GM23248 (cell line): ENCODE measurements around the gene CASP4. TPM values are rescaled to one million over a fixed set of nuclear protein-coding genes. Genes with fewer than 3 reads are reported as not detected.

ENCODE experiments used
- DNase-seq: peaks from one replicate; pipeline ENCODE4 v3.0.0-alpha.2; 2015
- H2AFZ ChIP-seq: fragments of 200-600 bp; sonication (generic); 2 replicates; pipeline ENCODE4 v1.6.1; 2016; ENCODE audit warnings: antibody characterized with exemption
- H3F3A ChIP-seq: fragments of 200-600 bp; sonication (generic); 2 replicates; pipeline ENCODE4 v1.6.1; 2016; ENCODE audit warnings: mild to moderate bottlenecking, antibody characterized with exemption, mixed run types; ENCODE audit not compliant: insufficient read depth
- H3K27ac ChIP-seq: fragments of 200-600 bp; sonication (generic); 2 replicates; pipeline ENCODE4 v1.5.1; 2016; ENCODE audit warnings: mild to moderate bottlenecking
- H3K27me3 ChIP-seq: fragments of 200-600 bp; sonication (generic); replicated peaks from 2 replicates; pipeline ENCODE4 v1.6.1; 2016; ENCODE audit warnings: mild to moderate bottlenecking; ENCODE audit not compliant: insufficient read depth
- H3K36me3 ChIP-seq: fragments of 200-600 bp; sonication (generic); 2 replicates; pipeline ENCODE4 v1.6.1; 2016; ENCODE audit warnings: low read depth, mild to moderate bottlenecking
- H3K4me1 ChIP-seq: fragments of 200-600 bp; sonication (generic); 2 replicates; pipeline ENCODE4 v1.6.1; 2016; ENCODE audit warnings: mild to moderate bottlenecking; ENCODE audit not compliant: insufficient read depth
- H3K4me2 ChIP-seq: fragments of 200-600 bp; sonication (generic); one replicate; pipeline ENCODE4 v1.6.1; 2016; ENCODE audit warnings: mild to moderate bottlenecking; ENCODE audit not compliant: unreplicated experiment
- H3K4me3 ChIP-seq: fragments of 200-600 bp; sonication (generic); 2 replicates; pipeline ENCODE4 v1.5.1; 2016; ENCODE audit warnings: mild to moderate bottlenecking
- H3K79me2 ChIP-seq: fragments of 200-600 bp; sonication (generic); 2 replicates; pipeline ENCODE4 v1.6.1; 2016; ENCODE audit warnings: mild to moderate bottlenecking; ENCODE audit not compliant: insufficient read depth
- H3K9ac ChIP-seq: fragments of 200-600 bp; sonication (generic); 2 replicates; pipeline ENCODE4 v1.6.1; 2016; ENCODE audit warnings: mild to moderate bottlenecking
- H3K9me2 ChIP-seq: fragments of 200-600 bp; sonication (generic); 2 replicates; pipeline ENCODE4 v1.6.1; 2016; ENCODE audit warnings: mixed run types, mild to moderate bottlenecking, moderate library complexity; ENCODE audit not compliant: insufficient read depth
- H3K9me3 ChIP-seq: fragments of 200-600 bp; sonication (generic); one replicate; pipeline ENCODE4 v1.6.1; 2017; ENCODE audit warnings: low read depth
- H4K20me1 ChIP-seq: fragments of 200-600 bp; sonication (generic); 2 replicates; pipeline ENCODE4 v1.6.0; 2016; ENCODE audit not compliant: insufficient read depth
- EZH2 ChIP-seq: fragments of 200-600 bp; sonication (generic); IDR thresholded peaks from 2 replicates; pipeline ENCODE4 v1.6.1; 2018; ENCODE audit warnings: antibody characterized with exemption, mild to moderate bottlenecking; ENCODE audit not compliant: insufficient read depth, poor library complexity, severe bottlenecking
- EZH2phosphoT487 ChIP-seq: fragments of 200-600 bp; sonication (generic); IDR thresholded peaks from 2 replicates; pipeline ENCODE4 v1.6.1; 2018; ENCODE audit warnings: antibody characterized with exemption, moderate library complexity, mild to moderate bottlenecking, low read depth; ENCODE audit not compliant: insufficient read depth
- whole genome bisulfite sequencing, 2 experiments: methylation state at CpG; one replicate each; pipeline ENCODE4 v1.1.6; 2015 to 2017; ENCODE audit warnings: low lambda C conversion rate in 2 of 2, low coverage in 1 of 2; ENCODE audit errors: missing lambda C conversion rate in 2 of 2; 5-methylcytosine and 5-hydroxymethylcytosine counted together
- in situ Hi-C: fragments of 300-500 bp; cut with MboI; formaldehyde crosslinking; loops from 2 replicates; pipeline ENCODE4 v1.15.0; 2020
- polyA plus RNA-seq: library from polyadenylated mRNA; unstranded; fragments of >200 nt; fragmentation: Nextera tagmentation; extraction: Ambion mirVana; gene quantifications from 2 replicates; pipeline ENCODE4 v1.2.1, GENCODE V29; 2016
- total RNA-seq: library from RNA; depleted of rRNA; stranded (reverse); fragments of >200 nt; shearing (Covaris generic); gene quantifications from 2 replicates; pipeline ENCODE4 v1.2.3, GENCODE V29; 2014; rRNA removed

CASP4 gene
- 111 and 114 TPM in 2 replicates for total RNA-seq
- polyA plus RNA-seq = 72.0 and 76.3 TPM in 2 replicates

DNA sequence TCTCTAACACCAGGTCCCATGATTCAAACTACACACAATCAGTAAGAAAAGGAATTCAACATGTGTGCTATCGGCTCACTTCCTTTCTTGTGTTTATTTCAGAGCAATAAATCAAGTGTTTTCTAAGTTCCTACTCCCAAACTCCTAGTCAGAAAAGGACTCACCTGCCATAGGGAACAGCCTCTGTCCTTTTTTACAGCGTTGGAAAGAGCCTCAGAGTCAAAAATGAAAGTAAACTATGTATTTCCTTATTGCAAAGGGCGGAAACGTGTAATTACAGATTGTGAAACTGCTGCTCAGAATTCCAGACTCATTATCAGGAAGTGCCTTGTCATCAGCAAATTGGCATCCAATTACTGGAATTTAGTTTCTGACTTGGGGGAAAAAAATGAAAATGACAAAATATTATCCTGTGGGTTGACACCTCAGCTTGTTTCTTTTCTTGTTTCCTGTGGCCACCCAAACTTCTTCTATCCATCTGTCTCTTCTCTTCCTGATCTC, at the start of gene CASP4:
Gene CASP4, minus strand, starts transcription at position 220 of the 501 bp plus-strand sequence. Its CDS starts 49 bp downstream, at position 171.
- Histone ChIP-seq H3F3A (peaks cover 10% of the 10 kb centered on the region), H3K36me3 (0 out of 2 replicates have a peak, but pooled peaks cover 5% of the 10 kb centered on the region), H3K27ac (peak within 1 kb of the TSS; percentile 92), H3K79me2 (peaks cover 45% of the 10 kb centered on the region), H4K20me1 (no peaks in the 10 kb centered on the region), H3K4me1 (peaks cover 27% of the 10 kb centered on the region), H3K9me2 (no peaks in the 10 kb centered on the region), H2AFZ (peak within 1 kb of the TSS; percentile 92), H3K4me3 (peak within 1 kb of the TSS; percentile 96), H3K9ac (peak within 1 kb of the TSS; percentile 91), H3K4me2 (peak within 1 kb of the TSS; percentile 97), H3K27me3 (no peaks in the 10 kb centered on the region), H3K9me3 (no peaks in the 10 kb centered on the region)
- TF ChIP-seq EZH2 = no peak
- no peak for TF ChIP-seq EZH2phosphoT487
- in situ Hi-C loops = no loop called here
- DNase-seq = peak; percentile 81
- WGBS, 2 experiments = 0 to 1% methylated on average over 4 of the region's 4 CpGs

DNA sequence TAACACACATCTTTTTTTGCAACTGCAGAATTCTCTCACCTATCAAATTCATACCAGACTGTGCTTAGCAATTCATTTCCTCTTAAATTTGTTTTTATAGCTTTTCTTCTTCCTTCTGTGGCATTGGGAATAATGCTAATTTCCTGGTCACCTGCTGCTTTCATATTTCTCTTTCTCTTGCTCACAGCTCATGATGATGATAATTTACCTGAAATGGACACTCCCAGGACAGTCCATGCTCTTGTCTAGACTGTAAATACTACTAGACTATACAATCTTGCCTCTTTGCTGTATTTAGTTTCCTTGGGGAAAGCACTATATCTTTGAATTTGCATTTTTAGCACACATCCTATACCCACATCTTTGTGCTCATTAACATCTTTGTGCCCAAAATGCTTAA, 39.1 kb upstream of the CASP4 start:
- Histone ChIP-seq H3K36me3 (no peaks in the 10 kb centered on the region), H3K9me3 (no peaks in the 10 kb centered on the region), H3K4me3 (no peak overlapping the region), H3F3A (no peaks in the 10 kb centered on the region), H2AFZ (no peak overlapping the region), H3K79me2 (no peaks in the 10 kb centered on the region), H3K27ac (no peak overlapping the region), H3K9ac (no peak overlapping the region), H3K4me1 (0 out of 2 replicates have a peak, but pooled peaks cover 9% of the 10 kb centered on the region), H3K4me2 (no peak overlapping the region), H3K9me2 (no peaks in the 10 kb centered on the region), H4K20me1 (no peaks in the 10 kb centered on the region), H3K27me3 (no peaks in the 10 kb centered on the region)
- DNase-seq = no peak
- TF ChIP-seq EZH2 (no peak), EZH2phosphoT487 (no peak)
- in situ Hi-C loops = no loop called here

DNA sequence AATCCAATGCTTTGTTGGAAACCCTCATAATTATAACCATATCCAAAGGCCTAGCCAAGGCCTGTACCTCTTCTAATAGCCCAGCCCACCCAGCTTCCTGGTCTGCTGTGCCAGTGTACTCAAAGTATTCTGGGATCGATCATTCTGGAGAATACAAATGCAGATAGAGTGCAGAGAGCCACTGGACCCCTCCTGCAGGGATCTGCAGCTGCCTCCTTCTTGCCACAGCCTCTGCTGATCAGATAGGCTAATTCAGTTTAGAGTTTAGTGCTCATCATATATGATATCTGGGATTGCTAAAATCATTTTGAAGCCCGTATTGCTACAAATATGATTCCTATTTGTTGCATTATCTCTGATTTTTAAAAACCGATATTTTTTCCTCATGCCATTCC, 37.1 kb upstream of the CASP4 start:
- Histone ChIP-seq H3K4me3 (no peak overlapping the region), H2AFZ (no peak overlapping the region), H3F3A (no peaks in the 10 kb centered on the region), H3K79me2 (no peaks in the 10 kb centered on the region), H3K27ac (no peak overlapping the region), H4K20me1 (no peaks in the 10 kb centered on the region), H3K4me1 (0 out of 2 replicates have a peak, but pooled peaks cover 9% of the 10 kb centered on the region), H3K27me3 (no peaks in the 10 kb centered on the region), H3K4me2 (no peak overlapping the region), H3K36me3 (no peaks in the 10 kb centered on the region), H3K9me2 (no peaks in the 10 kb centered on the region), H3K9ac (no peak overlapping the region), H3K9me3 (no peaks in the 10 kb centered on the region)
- WGBS, 2 experiments = 66 to 73% methylated on average over 3 of the region's 3 CpGs
- in situ Hi-C loops = no loop called here
- TF ChIP-seq EZH2 (no peak), EZH2phosphoT487 (no peak)
- no peak for DNase-seq

DNA sequence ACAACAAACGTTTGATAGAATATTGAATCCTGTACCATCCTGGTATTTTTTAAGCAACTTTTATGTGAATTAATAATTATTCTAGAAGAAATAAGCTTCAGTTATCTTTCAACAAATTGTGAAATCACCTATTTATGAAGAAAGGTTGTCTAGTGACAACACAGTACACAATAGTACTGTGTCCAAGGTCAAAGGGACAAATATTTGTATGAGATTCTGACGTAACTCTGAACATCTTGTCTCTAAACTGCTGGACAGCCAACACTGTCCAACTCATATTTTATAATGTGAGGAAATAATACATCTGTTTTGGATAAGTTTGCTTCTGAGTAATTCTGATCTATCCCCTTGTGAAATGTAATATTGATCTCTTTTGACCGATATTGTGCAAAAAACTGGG, 35.6 kb upstream of the CASP4 start:
- H3K36me3 ChIP-seq = no peaks in the 10 kb centered on the region
- in situ Hi-C loops = no loop called here
- no peaks in the 10 kb centered on the region for H3K9me3 ChIP-seq
- H3K9me2 ChIP-seq = no peaks in the 10 kb centered on the region
- no peaks in the 10 kb centered on the region for H3K79me2 ChIP-seq
- WGBS, 2 experiments = 43% methylated on average over 3 of the region's 3 CpGs
- H3K9ac ChIP-seq = no peak overlapping the region
- H3K27ac ChIP-seq = no peak overlapping the region
- no peaks in the 10 kb centered on the region for H3K27me3 ChIP-seq
- no peak overlapping the region for H2AFZ ChIP-seq
- 0 out of 2 replicates have a peak, but pooled peaks cover 9% of the 10 kb centered on the region for H3K4me1 ChIP-seq
- no peak overlapping the region for H3K4me3 ChIP-seq
- no peak overlapping the region for H3K4me2 ChIP-seq
- DNase-seq = peak; percentile 18
- H3F3A ChIP-seq = 0 out of 2 replicates have a peak, but pooled peaks cover 4% of the 10 kb centered on the region
- no peak for TF ChIP-seq EZH2
- TF ChIP-seq EZH2phosphoT487 = no peak
- no peaks in the 10 kb centered on the region for H4K20me1 ChIP-seq

DNA sequence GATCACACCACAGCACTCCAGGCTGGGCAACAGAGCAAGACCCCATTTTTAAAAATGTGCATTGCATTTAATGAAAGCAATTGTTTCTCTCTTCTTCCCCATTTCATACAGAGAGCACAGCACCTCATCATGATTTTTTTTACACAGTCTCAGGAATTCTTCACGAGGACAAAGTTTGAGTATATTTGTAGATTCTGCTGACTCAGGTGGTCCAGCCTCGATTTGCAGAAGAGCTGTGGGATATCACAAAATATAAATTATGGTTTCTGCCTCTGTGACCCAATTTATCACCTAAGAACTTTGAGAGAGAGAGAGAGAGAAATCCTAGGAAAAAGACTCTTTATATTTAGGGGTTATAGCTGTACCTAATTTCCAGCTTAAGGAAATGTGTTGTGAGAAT, 34.8 kb upstream of the CASP4 start:
- no peaks in the 10 kb centered on the region for H3K36me3 ChIP-seq
- in situ Hi-C loops = no loop called here
- H3F3A ChIP-seq = 0 out of 2 replicates have a peak, but pooled peaks cover 4% of the 10 kb centered on the region
- H2AFZ ChIP-seq = no peak overlapping the region
- no peaks in the 10 kb centered on the region for H3K27me3 ChIP-seq
- 54% methylated on average over 2 of the region's 2 CpGs for WGBS, 2 experiments
- no peak overlapping the region for H3K4me2 ChIP-seq
- no peak overlapping the region for H3K4me3 ChIP-seq
- 0 out of 2 replicates have a peak, but pooled peaks cover 9% of the 10 kb centered on the region for H3K4me1 ChIP-seq
- no peaks in the 10 kb centered on the region for H3K79me2 ChIP-seq
- no peak overlapping the region for H3K9ac ChIP-seq
- no peak for DNase-seq
- H3K9me2 ChIP-seq = no peaks in the 10 kb centered on the region
- no peaks in the 10 kb centered on the region for H3K9me3 ChIP-seq
- H3K27ac ChIP-seq = no peak overlapping the region
- TF ChIP-seq EZH2 (no peak), EZH2phosphoT487 (no peak)
- no peaks in the 10 kb centered on the region for H4K20me1 ChIP-seq
